ENCODE data around the gene TREML2.
"Not testable (repeated sequence)": the region's sequence is repeated elsewhere in the genome, so short reads cannot be mapped to it uniquely, and the experiment has no call there.

The TREML2 gene

GRCh38 chr6:41204156-41204555 lies 3.2 kb upstream of the TREML2 start:
- DNase-seq: no peak

- no peak for DNase-seq
Measured at GRCh38 chr6:41201764-41202173, 820 bp upstream of the TREML2 start.

GRCh38 chr6:41200296-41200900 lies 551 bp downstream of the TREML2 start:
- DNase-seq: no peak

- DNase-seq: no peak
Measured at GRCh38 chr6:41199552-41200246, 1.2 kb downstream of the TREML2 start.

- no peak for DNase-seq
Measured at GRCh38 chr6:41197234-41197633, 3.7 kb downstream of the TREML2 start.

- no peak for DNase-seq
Measured at GRCh38 chr6:41194386-41194785, 6.6 kb downstream of the TREML2 start.

- no peak for DNase-seq
Measured at GRCh38 chr6:41193884-41194283, 7.1 kb downstream of the TREML2 start.

- DNase-seq: no peak
Measured at GRCh38 chr6:41193171-41193734, 7.7 kb downstream of the TREML2 start.

- no peak for DNase-seq
Measured at GRCh38 chr6:41191569-41191968, 9.4 kb downstream of the TREML2 start.

- DNase-seq: no peak
Measured at GRCh38 chr6:41190791-41191190, 10.2 kb downstream of the TREML2 start.

- no peak for DNase-seq
Measured at GRCh38 chr6:41189967-41190366, 11.0 kb downstream of the TREML2 start.

- not testable (repeated sequence) for DNase-seq
Measured at GRCh38 chr6:41189046-41189445, 11.9 kb downstream of the TREML2 start.

- DNase-seq: no peak
Measured at GRCh38 chr6:41187924-41188886, 12.7 kb downstream of the TREML2 start.

- DNase-seq: no peak
Measured at GRCh38 chr6:41186031-41186562, 14.9 kb downstream of the TREML2 start.

- no peak for DNase-seq
Measured at GRCh38 chr6:41184761-41185160, 16.2 kb downstream of the TREML2 start.

- DNase-seq: peak in 1 of 2 experiments; percentile 18
Measured at GRCh38 chr6:41182069-41183034, 18.6 kb downstream of the TREML2 start.

- no peak for DNase-seq
Measured at GRCh38 chr6:41181566-41181965, 19.4 kb downstream of the TREML2 start.

- DNase-seq: no peak
Measured at GRCh38 chr6:41179163-41179562, 21.8 kb downstream of the TREML2 start.

GRCh38 chr6:41177695-41178094 lies 23.3 kb downstream of the TREML2 start:
- DNase-seq: no peak

GRCh38 chr6:41177287-41177686 lies 23.7 kb downstream of the TREML2 start:
- DNase-seq: no peak

GRCh38 chr6:41176189-41176588 lies 24.8 kb downstream of the TREML2 start:
- DNase-seq: no peak

GRCh38 chr6:41175084-41175483 lies 25.9 kb downstream of the TREML2 start:
- DNase-seq: no peak

Measured in NCI-H1930 (cell line).